HG03460 (cell line): ENCODE measurements around the gene PRLHR.
"Not testable (repeated sequence)": the region's sequence is repeated elsewhere in the genome, so short reads cannot be mapped to it uniquely, and the experiment has no call there.

Experiments used
- ATAC-seq: cut with Tn5 transposase; IDR thresholded peaks from one replicate; pipeline ENCODE4 v1.9.1; 2021; ENCODE audit not compliant: unreplicated experiment

PRLHR gene

DNA sequence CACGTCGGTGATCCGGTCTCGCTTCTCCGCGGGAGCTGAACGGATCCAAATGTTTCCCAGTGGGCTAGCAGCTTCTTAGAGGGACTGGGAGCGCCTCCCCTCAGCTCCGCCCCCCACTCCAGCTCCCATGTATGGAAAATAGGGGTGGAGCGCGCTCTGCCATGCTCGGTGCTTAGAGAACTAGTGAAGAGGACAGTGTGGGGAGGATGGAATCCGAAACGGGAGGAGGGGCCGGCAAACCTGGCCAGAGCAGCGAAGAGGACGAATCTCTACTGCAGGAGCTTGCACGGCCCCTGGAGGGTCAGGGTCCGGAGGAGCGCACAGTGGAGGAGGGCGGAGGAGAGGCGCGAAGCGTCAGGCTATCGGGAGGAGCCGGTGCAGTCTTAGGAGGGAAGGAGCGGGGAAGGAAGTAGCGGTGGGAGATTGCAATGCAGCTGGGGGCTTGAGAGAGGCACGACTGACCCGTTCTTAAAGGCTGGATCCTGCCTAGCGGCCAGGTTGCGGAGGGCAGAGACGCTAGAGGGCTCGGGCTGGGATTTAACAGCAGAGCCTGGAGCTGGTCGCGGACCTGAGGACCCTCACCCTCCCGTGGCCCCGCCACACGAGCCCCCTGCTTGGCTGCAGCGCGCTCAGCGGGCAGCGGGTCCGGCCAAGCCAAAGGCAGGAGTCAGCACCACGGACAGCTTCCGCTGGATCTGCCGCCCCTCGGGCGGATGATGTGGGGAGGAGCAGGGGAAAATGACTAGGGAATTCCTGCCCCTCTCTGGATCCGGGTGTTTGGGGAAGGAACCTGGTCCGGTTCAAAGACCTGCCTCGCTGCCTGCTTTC is at the start of gene PRLHR:
Gene PRLHR, minus strand, starts transcription at position 51 of the 828 bp plus-strand sequence. CDS start 404 bp downstream, outside the sequence.
- ATAC-seq: no peak

DNA sequence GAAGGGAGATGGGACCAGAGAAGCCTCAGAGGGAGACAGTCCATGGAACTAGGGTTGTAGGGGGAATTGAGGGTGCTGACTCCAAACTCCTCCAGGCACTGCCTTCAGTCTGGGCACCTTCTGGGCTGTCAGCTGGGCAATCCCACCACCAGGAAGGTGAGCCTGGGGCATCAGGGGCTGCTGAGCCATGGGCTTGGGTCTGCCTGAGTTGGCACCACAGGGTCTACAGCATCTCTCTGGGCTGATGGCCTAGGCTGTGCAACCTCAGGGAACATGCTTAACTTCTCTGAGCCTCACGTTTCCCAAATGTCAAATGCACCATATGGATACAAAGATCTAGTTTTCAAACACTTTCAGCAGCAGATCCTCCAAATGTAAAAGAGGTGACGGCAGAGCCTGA is 46.8 kb upstream of the PRLHR start:
- ATAC-seq: no peak

DNA sequence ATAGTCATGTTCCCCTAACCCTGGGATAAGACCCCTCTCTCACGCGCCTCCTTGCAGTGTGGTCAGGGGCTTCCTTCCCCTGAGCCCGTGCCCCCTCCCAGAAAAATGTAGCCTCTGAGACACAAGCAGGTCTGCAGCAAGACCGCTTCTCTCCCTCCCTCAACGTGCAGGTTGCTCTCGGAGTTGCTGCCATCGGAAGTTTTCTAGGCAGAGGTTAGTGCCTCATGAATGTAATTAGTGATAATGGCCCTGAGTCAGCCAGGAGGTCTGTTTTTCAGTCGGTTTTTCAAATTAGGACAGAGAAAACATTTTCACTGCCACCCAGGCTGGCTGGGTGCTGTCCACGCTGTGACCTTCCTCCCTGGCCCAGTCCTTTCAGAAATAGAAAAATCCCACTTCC is 43.2 kb upstream of the PRLHR start:
- no peak for ATAC-seq

DNA sequence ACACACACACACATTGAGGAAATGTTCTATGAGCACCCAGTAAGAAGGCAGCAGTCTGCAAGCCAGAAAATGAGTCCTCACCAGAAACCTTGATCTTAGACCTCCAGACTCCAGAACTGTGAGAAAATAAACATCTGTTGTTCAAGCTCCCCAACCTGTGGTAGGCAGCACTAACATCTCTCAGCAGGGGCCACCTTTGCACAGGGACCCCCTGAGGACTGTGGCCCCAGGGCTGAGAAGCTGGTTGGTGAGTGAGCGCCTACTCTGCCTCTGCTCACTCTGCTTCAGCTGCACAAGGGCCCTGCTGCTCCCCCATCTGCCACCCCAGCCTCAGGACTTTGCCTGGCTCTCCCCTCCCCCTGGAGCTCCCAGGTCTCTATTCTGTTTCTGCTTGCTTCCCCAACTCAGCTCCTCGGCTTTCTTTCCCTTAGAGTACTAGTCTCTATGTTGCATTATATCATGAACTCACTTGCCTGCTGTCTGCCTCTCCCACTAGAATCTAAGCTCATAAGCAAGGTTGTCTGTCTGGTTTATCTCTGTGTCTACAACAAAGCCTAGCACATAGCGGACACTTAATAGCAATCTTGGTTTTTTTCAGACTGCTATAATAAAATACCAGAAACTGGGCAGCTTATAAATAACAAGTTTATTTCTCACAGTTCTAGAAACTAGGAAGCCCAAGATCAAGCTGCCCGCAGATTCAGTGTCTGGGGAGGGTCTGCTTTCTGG is 40.4 kb upstream of the PRLHR start:
- no peak for ATAC-seq

DNA sequence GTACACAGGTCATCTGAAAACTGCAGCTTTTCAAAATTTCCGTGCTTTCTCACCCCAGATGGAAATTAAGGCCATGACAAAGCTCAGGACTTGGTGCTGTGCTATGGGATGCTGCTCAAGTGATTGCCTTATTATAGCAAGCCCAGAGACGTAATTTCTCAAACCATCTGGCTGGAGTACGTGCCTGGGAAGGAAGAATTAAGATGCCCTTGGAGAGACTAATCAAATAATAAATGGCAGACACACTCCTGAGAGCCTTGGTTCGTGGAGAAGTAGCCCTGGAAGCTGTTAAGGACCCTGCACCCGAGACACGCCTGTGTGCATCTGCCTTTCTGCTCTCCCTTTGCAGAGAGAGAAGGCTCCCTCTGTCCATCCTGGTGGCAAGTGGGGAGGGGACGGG is 38.3 kb upstream of the PRLHR start:
- no peak for ATAC-seq

DNA sequence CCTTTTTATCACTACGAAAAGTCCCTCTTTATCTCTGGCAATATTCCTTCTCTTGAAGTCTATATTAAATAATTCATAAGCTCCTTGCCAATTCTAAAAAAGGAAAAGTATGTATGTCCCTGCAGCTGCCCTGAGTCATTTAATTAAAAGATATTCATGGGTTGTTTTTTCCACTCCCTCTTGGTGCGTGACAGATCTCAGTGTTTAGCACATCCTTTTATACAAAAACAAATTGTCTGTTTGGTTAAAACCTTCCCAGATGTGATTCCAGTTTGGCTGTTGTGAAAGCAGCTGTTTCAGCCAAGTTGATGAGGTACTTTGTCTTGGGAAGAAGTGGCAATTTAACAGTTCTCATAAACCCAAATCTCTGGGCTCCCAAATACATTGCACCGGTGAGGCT is 33.8 kb upstream of the PRLHR start:
- ATAC-seq: no peak

DNA sequence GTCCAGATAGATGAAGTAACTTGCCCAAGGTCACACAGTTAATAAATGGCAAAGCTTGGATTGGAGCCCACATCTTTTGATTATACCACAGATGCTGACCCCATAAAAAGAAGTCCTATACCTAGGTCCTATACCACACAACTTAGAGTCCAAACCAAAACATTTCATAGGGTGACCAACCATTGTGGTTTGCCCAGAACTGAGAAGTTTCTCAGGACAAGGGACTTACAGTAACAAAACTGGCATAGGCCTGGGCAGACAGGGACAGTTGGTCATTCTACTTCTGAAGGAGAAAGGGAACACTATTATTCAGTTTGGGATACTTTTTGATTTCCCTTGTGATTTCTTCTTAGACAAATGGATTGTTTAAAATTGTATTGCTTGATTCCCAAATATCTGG is 32.9 kb upstream of the PRLHR start:
- no peak for ATAC-seq

DNA sequence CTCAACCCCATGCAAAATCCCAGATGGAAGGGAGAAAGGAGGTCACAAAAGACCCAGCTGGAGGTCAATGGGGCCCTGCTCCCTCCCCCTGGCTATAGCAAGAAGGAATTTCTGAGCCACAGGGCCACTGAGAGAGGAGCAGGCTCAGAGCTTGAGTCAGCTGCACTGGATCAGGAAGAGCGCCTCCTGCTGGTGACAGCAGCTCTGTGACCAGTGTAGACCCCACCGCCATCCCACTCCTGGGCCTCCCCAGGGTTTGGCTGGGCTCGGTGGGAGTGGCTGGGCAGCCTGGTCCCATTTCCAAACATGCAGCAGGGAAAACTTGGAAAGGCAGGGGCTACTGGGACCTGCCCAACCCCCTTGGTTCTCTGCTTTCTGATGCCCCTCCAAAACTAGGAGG is 31.5 kb upstream of the PRLHR start:
- ATAC-seq: no peak

DNA sequence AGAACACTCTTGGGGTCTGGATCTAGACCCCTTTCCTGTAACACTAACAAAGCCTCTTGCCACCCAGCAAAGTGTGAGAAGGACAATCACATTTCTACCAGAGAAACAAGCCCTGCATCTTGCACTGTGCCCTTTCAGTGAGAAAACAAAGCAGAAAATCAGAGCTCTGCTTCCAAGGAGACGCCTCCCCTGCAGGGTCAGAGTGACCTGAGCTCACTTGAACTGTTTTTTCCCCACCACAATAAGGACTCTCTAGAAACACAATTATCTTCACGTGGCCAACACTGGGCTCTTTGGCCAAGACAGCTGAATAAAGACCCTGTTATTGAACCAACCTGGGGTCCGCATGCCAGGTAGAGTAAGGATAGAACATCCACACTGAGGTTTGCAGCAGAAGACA is 30.1 kb upstream of the PRLHR start:
- ATAC-seq: no peak

DNA sequence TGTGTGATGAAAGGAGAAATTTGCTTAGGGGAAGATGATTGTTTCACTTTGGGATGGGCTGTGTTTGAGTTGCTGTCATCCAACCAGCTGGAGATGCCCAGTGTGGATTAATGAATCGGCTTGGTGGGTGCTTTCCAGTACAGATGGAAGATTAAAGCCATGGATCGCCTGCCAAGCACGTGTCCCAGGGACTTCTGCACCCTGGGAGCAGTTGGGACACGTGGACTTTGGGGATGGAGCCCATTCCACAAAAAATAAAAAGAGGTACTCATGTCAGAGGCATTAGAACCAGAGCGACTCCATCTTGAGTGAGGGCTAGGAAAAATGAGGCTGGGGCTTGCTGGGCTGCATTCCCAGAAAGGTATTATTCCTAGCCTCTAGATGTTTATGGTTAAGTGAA is 29.3 kb upstream of the PRLHR start:
- ATAC-seq: no peak

DNA sequence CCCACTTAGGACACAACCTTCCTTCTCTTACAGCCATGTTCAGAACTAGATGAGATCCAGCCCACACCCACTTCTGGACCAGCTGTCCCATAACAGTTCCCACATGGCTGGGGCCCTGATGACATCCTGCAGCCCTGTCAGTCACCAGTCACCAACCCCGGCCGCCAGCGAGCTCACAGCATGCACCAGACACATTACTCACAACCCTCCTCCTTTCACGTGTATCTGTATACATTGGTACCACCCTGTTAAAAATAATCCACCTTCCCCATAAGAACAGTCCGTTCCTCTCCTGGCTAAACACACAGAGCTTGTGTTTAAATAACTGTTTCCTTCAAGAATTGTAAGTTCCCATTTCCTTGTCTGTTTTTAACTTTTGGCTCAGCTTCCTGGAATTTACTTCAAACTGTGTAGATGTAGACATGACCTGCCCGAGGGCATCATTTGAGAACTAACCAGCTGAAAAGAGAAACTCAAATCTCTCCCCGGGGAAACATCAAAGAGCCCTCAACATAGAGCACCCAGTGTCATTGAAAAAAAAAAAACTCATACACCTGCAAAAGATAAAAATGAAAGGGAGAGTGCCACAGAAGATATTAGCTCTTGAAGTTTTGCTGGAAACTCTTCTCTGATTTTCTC is 26.0 kb upstream of the PRLHR start:
- no peak for ATAC-seq

DNA sequence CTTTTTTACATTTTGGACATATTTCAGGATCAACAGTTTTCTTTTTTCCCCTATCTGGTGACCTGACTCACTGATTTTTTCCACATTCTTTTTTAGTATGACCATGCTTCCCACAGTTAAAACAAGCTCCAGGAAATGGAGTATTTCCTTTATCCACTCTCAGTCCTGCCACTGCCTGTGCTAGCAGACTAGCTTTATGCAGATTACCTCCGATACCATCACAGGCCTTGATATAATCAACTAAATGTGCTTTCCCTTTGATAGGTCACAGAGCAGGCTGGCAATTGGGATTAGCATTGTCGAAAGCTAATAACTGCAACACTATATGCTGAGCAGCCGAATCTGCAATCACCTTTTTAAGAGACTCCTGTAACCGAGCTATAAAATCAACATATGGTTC is 18.4 kb upstream of the PRLHR start:
- ATAC-seq: not testable (repeated sequence)

DNA sequence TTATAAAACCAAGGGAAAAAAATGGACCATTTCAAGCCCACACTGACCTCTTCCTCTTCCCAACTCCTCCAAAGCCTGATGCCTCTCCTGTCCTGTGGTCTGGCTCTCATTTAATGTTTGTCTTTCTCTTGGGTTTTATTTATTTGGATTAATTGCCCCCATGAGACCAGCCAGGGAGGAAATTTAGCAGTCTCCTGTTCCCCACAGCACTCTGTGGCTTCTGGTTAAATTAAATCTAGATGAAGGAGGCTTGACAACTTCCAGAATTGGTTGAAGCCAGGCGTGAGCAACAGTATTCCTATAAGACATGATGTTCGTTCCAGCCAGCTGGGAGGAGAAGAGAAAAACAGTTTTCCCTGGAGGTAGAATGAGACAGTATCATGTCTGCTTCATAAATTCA is 15.1 kb upstream of the PRLHR start:
- ATAC-seq: no peak

DNA sequence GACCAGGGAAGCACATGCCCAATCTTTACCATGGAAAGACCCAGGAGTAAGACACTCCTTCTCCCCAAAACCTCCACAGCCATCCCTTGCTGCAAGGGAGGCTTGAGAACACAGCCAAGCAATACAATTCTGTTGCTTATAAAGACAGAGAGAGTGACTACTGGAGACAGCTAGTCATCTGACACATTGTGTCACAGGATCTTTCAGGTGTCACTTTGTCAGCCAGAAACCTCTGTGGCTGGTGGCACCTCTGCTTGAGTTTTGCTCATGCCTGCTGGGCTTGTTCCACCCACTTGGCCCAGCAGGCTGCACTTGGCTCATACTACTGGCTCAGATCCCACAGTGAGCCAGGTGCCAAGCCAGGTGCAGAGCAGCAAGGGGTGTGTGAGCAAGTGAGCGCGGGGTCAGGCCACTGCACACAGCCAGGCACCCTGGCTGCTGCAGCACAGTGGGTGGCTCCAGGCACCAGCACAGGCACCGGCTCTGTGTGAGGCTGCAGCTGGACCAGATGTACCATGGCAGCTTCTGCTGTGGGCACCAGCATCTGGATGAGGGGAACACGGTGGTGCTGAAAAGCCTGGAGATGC is 12.4 kb upstream of the PRLHR start:
- no peak for ATAC-seq

DNA sequence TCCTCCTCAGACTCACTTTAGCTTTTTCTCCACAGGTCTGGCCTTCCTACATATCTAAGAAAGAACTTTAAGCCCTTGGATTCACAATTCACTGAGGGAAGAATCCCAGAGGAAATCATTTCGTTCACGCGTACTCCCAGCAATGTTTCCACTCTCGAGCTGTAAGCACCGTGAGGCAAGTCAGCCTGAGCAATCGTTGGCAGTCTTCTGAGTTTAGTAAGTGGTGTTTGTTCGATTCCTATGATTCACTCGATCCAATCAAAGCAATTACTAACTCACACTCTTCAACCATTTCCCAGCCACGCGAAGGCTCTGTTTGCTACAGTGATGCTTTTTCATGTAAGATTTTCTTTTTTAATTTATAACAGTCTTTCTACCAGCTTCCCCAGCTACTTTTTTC is 10.2 kb upstream of the PRLHR start:
- no peak for ATAC-seq

DNA sequence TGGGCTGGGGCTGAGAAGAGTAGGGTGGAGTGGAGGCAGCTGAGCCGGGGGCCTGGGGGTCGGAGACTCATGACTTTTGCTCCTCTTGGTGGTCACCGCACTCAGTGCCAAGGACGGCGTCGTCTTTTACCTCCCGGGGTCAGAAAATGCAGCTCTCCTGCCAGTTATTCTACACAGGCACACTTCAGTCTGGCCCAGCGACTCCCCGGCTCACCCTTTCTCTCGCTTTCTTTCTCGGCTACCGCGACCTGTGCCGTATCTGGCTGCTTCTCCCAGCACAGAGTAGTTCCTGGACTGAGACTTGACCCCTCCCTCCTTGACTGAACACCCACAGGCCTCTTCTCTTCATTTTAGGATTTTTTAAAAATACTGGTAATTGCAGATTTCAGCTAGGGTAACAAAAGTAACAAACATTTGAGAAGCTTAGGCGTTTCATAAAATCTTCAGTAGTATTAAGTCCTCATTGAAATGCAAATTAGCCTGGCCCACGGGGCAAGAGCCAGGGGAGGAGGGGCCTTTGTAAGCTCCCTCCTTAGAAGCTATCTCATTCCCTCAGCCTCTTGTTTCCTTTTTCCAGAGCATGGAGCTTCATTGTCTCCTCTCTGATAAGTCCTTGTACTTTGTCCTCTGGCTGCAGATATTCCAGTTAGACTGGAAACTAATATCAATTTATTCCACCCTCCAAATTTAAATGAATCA is 1.1 kb upstream of the PRLHR start:
- no peak for ATAC-seq

DNA sequence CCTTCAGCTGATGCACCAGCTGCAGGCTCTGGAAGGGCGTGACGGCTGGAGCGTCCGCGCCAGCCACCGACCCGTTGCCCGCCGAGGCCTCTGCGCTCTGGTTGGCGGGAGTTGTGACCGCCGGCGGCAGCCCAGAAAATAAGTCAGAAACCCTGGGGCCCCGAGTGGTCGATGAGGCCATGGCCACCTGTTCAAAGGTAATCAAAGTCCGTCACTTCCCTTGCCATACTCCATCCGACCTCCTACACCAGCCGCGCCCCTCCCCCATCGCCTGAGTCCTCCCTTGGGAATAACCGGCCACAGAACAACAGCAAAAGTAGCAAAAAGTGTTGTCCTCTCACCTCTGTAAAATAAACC is 406 bp downstream of the PRLHR start:
- no peak for ATAC-seq

DNA sequence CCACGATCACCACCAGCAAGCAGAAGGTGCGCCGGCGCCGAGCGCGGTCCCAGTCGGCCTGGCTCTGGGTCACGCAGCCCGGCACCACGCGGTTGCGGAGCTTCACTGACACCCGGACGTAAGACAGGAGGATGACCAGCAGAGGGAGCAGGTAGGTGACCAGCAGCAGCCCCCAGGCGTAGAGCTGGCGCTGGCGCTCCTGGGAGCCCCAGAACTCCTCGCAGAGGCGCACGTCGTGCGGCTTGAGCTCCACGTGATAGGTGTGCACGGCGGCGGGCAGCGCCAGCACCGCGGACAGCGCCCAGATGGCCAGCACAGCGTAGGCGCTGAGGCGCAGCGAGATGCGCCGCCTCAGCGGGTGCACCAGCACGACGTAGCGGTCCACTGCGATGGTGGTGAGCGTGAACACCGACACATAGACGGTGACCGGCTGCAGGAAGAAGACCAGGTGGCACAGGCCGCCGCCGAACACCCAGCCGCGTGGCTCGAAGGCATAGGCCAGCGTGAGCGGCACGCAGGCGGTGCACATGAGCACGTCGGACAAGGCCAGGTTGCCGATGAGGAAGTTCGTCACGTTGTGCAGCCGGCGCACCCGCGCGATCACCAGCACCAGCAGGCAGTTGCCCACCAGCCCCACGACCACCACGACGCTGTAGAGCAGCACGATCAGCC is 920 bp downstream of the PRLHR start:
- ATAC-seq: no peak

DNA sequence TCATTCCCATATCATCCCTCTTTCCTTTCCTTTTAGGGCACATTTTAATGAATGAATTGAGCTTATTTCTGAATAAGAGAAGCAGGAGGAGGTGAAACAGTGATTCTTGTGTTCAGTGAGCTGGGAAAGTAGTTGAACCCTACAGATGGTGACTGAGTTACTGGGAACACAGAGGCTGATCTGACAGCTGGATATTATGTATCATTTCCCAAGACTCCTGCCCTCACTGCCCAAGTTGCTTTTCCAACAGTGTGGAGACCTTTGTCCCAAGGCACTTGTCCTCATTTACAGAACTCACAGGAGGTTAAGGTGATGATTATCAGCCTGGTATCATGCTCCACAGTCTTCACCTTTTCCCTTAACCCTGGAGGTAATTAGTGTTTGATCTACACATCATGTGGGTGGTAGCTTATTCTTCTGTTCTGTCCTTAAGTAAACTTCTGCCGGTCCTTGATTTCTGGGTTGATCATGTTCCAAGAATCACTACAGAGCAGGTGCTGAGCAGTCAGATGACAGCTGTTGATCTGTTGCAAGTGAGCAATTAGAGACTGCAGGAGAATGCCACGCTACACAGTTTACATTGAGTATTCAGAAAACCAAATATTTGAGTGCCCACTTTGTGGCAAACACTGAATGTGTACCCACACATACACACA is 2.6 kb downstream of the PRLHR start:
- no peak for ATAC-seq

DNA sequence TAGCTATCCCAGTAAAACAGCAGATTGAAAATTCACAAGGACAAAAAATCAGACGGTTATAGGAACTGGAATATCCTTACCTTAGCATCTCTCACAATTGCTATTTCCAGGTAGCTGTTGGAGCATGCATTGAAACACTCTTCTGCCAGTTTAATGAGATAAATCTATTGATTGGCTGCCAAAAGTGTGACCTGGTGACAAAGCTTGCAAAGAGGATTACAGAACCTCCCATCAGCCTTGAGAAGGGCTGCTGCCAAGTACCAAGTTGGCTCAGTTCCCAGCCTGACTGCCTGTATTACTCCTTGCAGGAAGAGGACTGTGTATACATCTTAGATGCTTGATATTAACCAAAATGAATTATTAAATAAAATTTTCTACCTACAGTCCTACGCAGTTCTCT is 5.1 kb downstream of the PRLHR start:
- ATAC-seq: no peak
